Muscle of leg (tissue), 11 donors: ENCODE data around the gene TNFRSF1B. TPM values are rescaled to one million over a fixed set of nuclear protein-coding genes. Genes with fewer than 3 reads are reported as not detected.

Experiments used
- DNase-seq: peaks from one replicate; pipeline ENCODE4 v3.0.0; 2013
- H3K27ac ChIP-seq: one replicate; pipeline ENCODE4 v1.5.1; 2013; ENCODE audit warnings: mild to moderate bottlenecking, low read length, control low read depth
- H3K27me3 ChIP-seq: one replicate; pipeline ENCODE4 v1.6.1; 2013; ENCODE audit warnings: low read length; ENCODE audit not compliant: control insufficient read depth, insufficient read depth
- H3K36me3 ChIP-seq: one replicate; pipeline ENCODE4 v1.6.1; 2013; ENCODE audit warnings: low read length; ENCODE audit not compliant: control insufficient read depth, insufficient read depth
- H3K4me1 ChIP-seq: one replicate; pipeline ENCODE4 v1.6.1; 2013; ENCODE audit warnings: low read length; ENCODE audit not compliant: control insufficient read depth, insufficient read depth
- H3K4me3 ChIP-seq: one replicate; pipeline ENCODE4 v1.5.1; 2013; ENCODE audit warnings: low read length, control low read depth
- H3K9me3 ChIP-seq: replicated peaks from 2 replicates; pipeline ENCODE4 v1.6.1; 2013; ENCODE audit warnings: low read depth, low read length; ENCODE audit not compliant: control insufficient read depth
- WGBS: methylation state at CpG from one replicate; pipeline ENCODE4 v1.1.5; 2013; ENCODE audit warnings: missing lambda C conversion rate; ENCODE audit not compliant: insufficient coverage; 5-methylcytosine and 5-hydroxymethylcytosine counted together
- polyA plus RNA-seq, 8 donors: library from polyadenylated mRNA; unstranded; fragments of 120-200 nt; gene quantifications; one replicate each; pipeline versions ENCODE4 v1.2.1 to v1.2.3, GENCODE V29; 2013; ENCODE audit warnings: inconsistent platforms in 1 of 8, low replicate concordance in 1 of 8; ENCODE audit not compliant: insufficient read length in 8 of 8, insufficient read depth in 1 of 8
- total RNA-seq: library from RNA; stranded (reverse); fragments of 120-200 nt; gene quantifications from one replicate; pipeline ENCODE4 v1.2.4, GENCODE V29; 2013

Gene TNFRSF1B
- total and polyA plus RNA-seq, 9 donors: 8.8 to 17.5 (median 12.5) TPM

GRCh38 chr1:12202577-12202976 lies 35.8 kb downstream of the TNFRSF1B start:
- Histone ChIP-seq H3K4me3 (no peak overlapping the region), H3K4me1 (peaks cover 3% of the 10 kb centered on the region), H3K27me3 (no peaks in the 10 kb centered on the region), H3K9me3 (no peaks in the 10 kb centered on the region), H3K36me3 (peaks cover 3% of the 10 kb centered on the region), H3K27ac (no peak overlapping the region)
- DNase-seq: no peak
- 89% methylated on average over 3 of the region's 4 CpGs for WGBS

GRCh38 chr1:12203216-12204007 lies 36.6 kb downstream of the TNFRSF1B start:
- Histone ChIP-seq H3K4me3 (no peak overlapping the region), H3K36me3 (peaks cover 3% of the 10 kb centered on the region), H3K4me1 (peaks cover 5% of the 10 kb centered on the region), H3K27ac (no peak overlapping the region), H3K27me3 (no peaks in the 10 kb centered on the region), H3K9me3 (no peaks in the 10 kb centered on the region)
- no peak for DNase-seq
- WGBS: 89% methylated on average over 16 of the region's 20 CpGs

GRCh38 chr1:12204140-12204539 lies 37.3 kb downstream of the TNFRSF1B start:
- Histone ChIP-seq H3K4me3 (no peak overlapping the region), H3K27ac (no peak overlapping the region), H3K9me3 (no peaks in the 10 kb centered on the region), H3K27me3 (no peaks in the 10 kb centered on the region), H3K36me3 (peaks cover 3% of the 10 kb centered on the region), H3K4me1 (peaks cover 6% of the 10 kb centered on the region)
- 61% methylated on average over 2 of the region's 7 CpGs for WGBS
- no peak for DNase-seq

- Histone ChIP-seq H3K36me3 (peaks cover 3% of the 10 kb centered on the region), H3K27ac (no peak overlapping the region)
- 71% methylated on average over 4 of the region's 7 CpGs for WGBS
These were observed 38.2 kb downstream of the TNFRSF1B start for GRCh38 chr1:12204754-12205658.

GRCh38 chr1:12206238-12206637 lies 39.4 kb downstream of the TNFRSF1B start:
- H3K27me3 ChIP-seq: no peaks in the 10 kb centered on the region
- no peak for DNase-seq
- no peak overlapping the region for H3K4me3 ChIP-seq
- H3K27ac ChIP-seq: no peak overlapping the region
- H3K9me3 ChIP-seq: no peaks in the 10 kb centered on the region
- peaks cover 2% of the 10 kb centered on the region for H3K4me1 ChIP-seq
- 72% methylated on average over 4 of the region's 5 CpGs for WGBS
- H3K36me3 ChIP-seq: peaks cover 3% of the 10 kb centered on the region

More at GRCh38 chr1:12204754-12205658, 38.2 kb downstream of the TNFRSF1B start:
- no peaks in the 10 kb centered on the region for H3K27me3 ChIP-seq
- no peak overlapping the region for H3K4me3 ChIP-seq
- peaks cover 2% of the 10 kb centered on the region for H3K4me1 ChIP-seq
- no peaks in the 10 kb centered on the region for H3K9me3 ChIP-seq
- no peak for DNase-seq

GRCh38 chr1:12206792-12207424 lies 40.1 kb downstream of the TNFRSF1B start:
- Histone ChIP-seq H3K36me3 (peaks cover 3% of the 10 kb centered on the region), H3K9me3 (no peaks in the 10 kb centered on the region), H3K4me3 (no peak overlapping the region), H3K27me3 (no peaks in the 10 kb centered on the region), H3K4me1 (peaks cover 2% of the 10 kb centered on the region), H3K27ac (no peak overlapping the region)
- 70% methylated on average over 15 of the region's 17 CpGs for WGBS
- no peak for DNase-seq

GRCh38 chr1:12208271-12208670 lies 41.5 kb downstream of the TNFRSF1B start:
- Histone ChIP-seq H3K36me3 (peaks cover 3% of the 10 kb centered on the region), H3K27ac (no peak overlapping the region), H3K4me3 (no peak overlapping the region), H3K9me3 (no peaks in the 10 kb centered on the region), H3K27me3 (no peaks in the 10 kb centered on the region), H3K4me1 (peaks cover 2% of the 10 kb centered on the region)
- WGBS: 17% methylated on average over 1 of the region's 6 CpGs
- DNase-seq: no peak

- Histone ChIP-seq H3K36me3 (peaks cover 3% of the 10 kb centered on the region), H3K9me3 (no peaks in the 10 kb centered on the region), H3K4me3 (no peak overlapping the region), H3K27ac (no peak overlapping the region), H3K4me1 (peaks cover 2% of the 10 kb centered on the region), H3K27me3 (peaks cover 2% of the 10 kb centered on the region)
- WGBS: 29% methylated on average over 14 of the region's 14 CpGs
- peak; percentile 82 for DNase-seq
These were observed 42.1 kb downstream of the TNFRSF1B start for GRCh38 chr1:12208764-12209494.

- Histone ChIP-seq H3K36me3 (peaks cover 3% of the 10 kb centered on the region), H3K27me3 (peaks cover 2% of the 10 kb centered on the region), H3K4me1 (peaks cover 2% of the 10 kb centered on the region), H3K27ac (no peak overlapping the region), H3K9me3 (no peaks in the 10 kb centered on the region), H3K4me3 (no peak overlapping the region)
- WGBS: 64% methylated on average over 3 of the region's 3 CpGs
- no peak for DNase-seq
These were observed 42.7 kb downstream of the TNFRSF1B start for GRCh38 chr1:12209495-12209832.
